Ishikawa (cell line): ENCODE measurements around the gene TSC22D3.

Experiments
- CEBPB ChIP-seq: IDR thresholded peaks from 2 replicates; pipeline ENCODE4 v1.6.1; 2012
- CREB1 ChIP-seq: IDR thresholded peaks from 2 replicates; pipeline ENCODE4 v1.6.1; 2012; ENCODE audit warnings: low read depth
- EGR1 ChIP-seq: IDR thresholded peaks from 2 replicates; pipeline ENCODE4 v1.6.1; 2012
- EP300 ChIP-seq: IDR thresholded peaks from 2 replicates; pipeline ENCODE4 v1.6.1; 2012; ENCODE audit warnings: borderline replicate concordance
- FOXM1 ChIP-seq: IDR thresholded peaks from 2 replicates; pipeline ENCODE4 v1.6.1; 2012; ENCODE audit warnings: low read depth, borderline replicate concordance
- MAX ChIP-seq: IDR thresholded peaks from 2 replicates; pipeline ENCODE4 v1.6.1; 2012
- NFIC ChIP-seq: IDR thresholded peaks from 2 replicates; pipeline ENCODE4 v1.6.1; 2012
- RAD21 ChIP-seq: IDR thresholded peaks from 2 replicates; pipeline ENCODE4 v1.6.1; 2012; ENCODE audit warnings: low read depth
- REST ChIP-seq: IDR thresholded peaks from 2 replicates; pipeline ENCODE4 v1.6.1; 2012; ENCODE audit warnings: low read depth, mild to moderate bottlenecking
- TAF1 ChIP-seq: IDR thresholded peaks from 2 replicates; pipeline ENCODE4 v1.6.1; 2012; ENCODE audit warnings: low read depth, mild to moderate bottlenecking
- TCF12 ChIP-seq: IDR thresholded peaks from 2 replicates; pipeline ENCODE4 v1.6.1; 2012; ENCODE audit warnings: low read depth
- TEAD4 ChIP-seq: IDR thresholded peaks from 2 replicates; pipeline ENCODE4 v1.6.1; 2012
- USF1 ChIP-seq: IDR thresholded peaks from 2 replicates; pipeline ENCODE4 v1.6.1; 2012
- YY1 ChIP-seq: IDR thresholded peaks from 2 replicates; pipeline ENCODE4 v1.6.1; 2012; ENCODE audit warnings: low read depth
- ZBTB7A ChIP-seq: IDR thresholded peaks from 2 replicates; pipeline ENCODE4 v1.6.1; 2012; ENCODE audit warnings: low read depth

The TSC22D3 gene

GRCh38 chrX:107667426-107667825 lies 108.2 kb downstream of the TSC22D3 start:
- TF ChIP-seq CREB1 (no peak), ZBTB7A (no peak), NFIC (no peak), CEBPB (no peak), EGR1 (no peak), REST (no peak), EP300 (no peak), USF1 (no peak), FOXM1 (no peak), TEAD4 (no peak), TCF12 (no peak), MAX (no peak), TAF1 (no peak), YY1 (no peak), RAD21 (no peak)

GRCh38 chrX:107666931-107667330 lies 108.7 kb downstream of the TSC22D3 start:
- TF ChIP-seq USF1, result no peak
- no peak for TF ChIP-seq TEAD4
- no peak for TF ChIP-seq CREB1
- TF ChIP-seq RAD21, result no peak
- TF ChIP-seq CEBPB, result no peak
